NOMO-1 (cell line): ENCODE measurements around the gene LARP7.
"Not testable (repeated sequence)": the region's sequence is repeated elsewhere in the genome, so short reads cannot be mapped to it uniquely, and the experiment has no call there.

Experiments used
- DNase-seq, 2 experiments: peaks; one replicate each; lab custom pipeline; 2025; ENCODE audit not compliant: unreplicated experiment in 2 of 2; lab: John Stamatoyannopoulos, UW

The LARP7 gene

GRCh38 chr4:112636688-112637551 lies at the start of gene LARP7, which contains the start of gene ZGRF1:
TSS of gene LARP7 (plus strand) at chr4:112637143. CDS start at chr4:112644670, 7,527 bp downstream.
TSS of gene ZGRF1 (minus strand) at chr4:112636909. CDS start at chr4:112633176, 3,733 bp downstream.
- peak; percentile 98 to 99 for DNase-seq

GRCh38 chr4:112589206-112589605 lies 47.7 kb upstream of the LARP7 start:
- no peak for DNase-seq

- DNase-seq, result no peak
Observed at GRCh38 chr4:112591593-112591992, 45.4 kb upstream of the LARP7 start.

- no peak for DNase-seq
Observed at GRCh38 chr4:112592717-112593116, 44.2 kb upstream of the LARP7 start.

GRCh38 chr4:112593438-112594133 lies 43.4 kb upstream of the LARP7 start:
- DNase-seq, result no peak

GRCh38 chr4:112594993-112595392 lies 42.0 kb upstream of the LARP7 start:
- DNase-seq, result no peak

- peak; percentile 0 to 48 for DNase-seq
Observed at GRCh38 chr4:112604589-112604988, 32.4 kb upstream of the LARP7 start.

- DNase-seq, result not testable (repeated sequence)
Observed at GRCh38 chr4:112612814-112613213, 24.1 kb upstream of the LARP7 start.

GRCh38 chr4:112616984-112617383 lies 20.0 kb upstream of the LARP7 start:
- no peak for DNase-seq

- DNase-seq, result no peak
Observed at GRCh38 chr4:112626228-112626627, 10.7 kb upstream of the LARP7 start.

GRCh38 chr4:112633477-112634235 lies 3.3 kb upstream of the LARP7 start:
- DNase-seq, result peak in 1 of 2 experiments; percentile 31

GRCh38 chr4:112637552-112637866 lies 566 bp downstream of the LARP7 start:
- DNase-seq, result no peak

GRCh38 chr4:112642526-112642925 lies 5.6 kb downstream of the LARP7 start:
- no peak for DNase-seq

- DNase-seq, result not testable (repeated sequence)
Observed at GRCh38 chr4:112644595-112645535, 7.9 kb downstream of the LARP7 start.

- DNase-seq, result no peak
Observed at GRCh38 chr4:112645541-112646329, 8.8 kb downstream of the LARP7 start.

- no peak for DNase-seq
Observed at GRCh38 chr4:112646632-112647537, 9.9 kb downstream of the LARP7 start.

- no peak for DNase-seq
Observed at GRCh38 chr4:112647785-112648184, 10.8 kb downstream of the LARP7 start.
